Endothelial cell of umbilical vein (primary cell): ENCODE data around the gene TAS2R42. TPM values are rescaled to one million over a fixed set of nuclear protein-coding genes. Genes with fewer than 3 reads are reported as not detected.
A peak's percentile ranks its signal among the peaks of the same experiment; 100 is the strongest.

ENCODE experiments used
- BruUV-seq: library from RNA; stranded (reverse); fragments of 400-500 nt; replicated peaks from 2 replicates; lab custom pipeline; 2021; lab: Mats Ljungman, UMichigan
- CTCF ChIA-PET: fragments of 300-600, 350-600 bp; sonication (Branson Sonifier 250); formaldehyde crosslinking; loops from one replicate; lab custom pipeline; 2021; ENCODE audit warnings: antibody characterized with exemption, inconsistent platforms; lab: Charles Lee
- POLR2A ChIA-PET: fragments of 300-600, 350-600 bp; sonication (Branson Sonifier 250); formaldehyde crosslinking; loops from one replicate; lab custom pipeline; 2021; ENCODE audit warnings: antibody characterized with exemption, inconsistent platforms; lab: Charles Lee
- DNase-seq: peaks from one replicate; pipeline ENCODE4 v3.0.0-alpha.2; 2011; ENCODE audit warnings: low read depth, low spot score
- FAIRE-seq: peaks from 2 replicates; lab custom pipeline; 2011; peaks lifted over from hg19 to GRCh38; lab: Jason Lieb, UNC
- H2AFZ ChIP-seq: 2 replicates; pipeline ENCODE4 v1.6.0; 2012; ENCODE audit warnings: low read depth, low read length, control low read depth, inconsistent platforms
- H3K27ac ChIP-seq: 2 replicates; pipeline ENCODE4 v1.5.1; 2011; ENCODE audit warnings: low read depth, mild to moderate bottlenecking, control low read depth, low read length, moderate library complexity; ENCODE audit not compliant: insufficient read depth
- H3K27me3 ChIP-seq, 2 experiments: 2 replicates each; pipeline versions ENCODE4 v1.6.0 to v1.6.1; 2011; ENCODE audit warnings: low read length in 2 of 2, mixed read lengths in 1 of 2; ENCODE audit not compliant: control insufficient read depth in 2 of 2, insufficient read depth in 2 of 2
- H3K36me3 ChIP-seq, 2 experiments: 2 replicates in 1 of 2; 3 replicates in 1 of 2; pipeline ENCODE4 v1.5.1; 2011; ENCODE audit warnings: low read length in 2 of 2, mild to moderate bottlenecking in 1 of 2, moderate library complexity in 1 of 2; ENCODE audit not compliant: control insufficient read depth in 2 of 2, insufficient read depth in 2 of 2; ENCODE audit errors: extremely low read depth in 1 of 2
- H3K4me1 ChIP-seq: 3 replicates; pipeline ENCODE4 v1.5.1; 2011; ENCODE audit warnings: mild to moderate bottlenecking, low read length; ENCODE audit not compliant: control insufficient read depth, insufficient read depth; ENCODE audit errors: extremely low read depth
- H3K4me2 ChIP-seq: 2 replicates; pipeline ENCODE4 v1.6.1; 2011; ENCODE audit warnings: low read length, control low read depth, mixed read lengths; ENCODE audit not compliant: insufficient read depth
- H3K4me3 ChIP-seq, 3 experiments: fragments of 200-600 bp in 1 of 3; sonication (generic), shearing (Covaris generic) in 1 of 3; replicated peaks in 1 of 3; 2 replicates each; pipeline ENCODE4 v1.5.1; 2011 to 2016; ENCODE audit warnings: control low read depth in 3 of 3, low read length in 3 of 3, mild to moderate bottlenecking in 2 of 3, inconsistent platforms in 1 of 3, low read depth in 1 of 3, moderate library complexity in 1 of 3; ENCODE audit not compliant: insufficient read depth in 1 of 3
- H3K79me2 ChIP-seq: 2 replicates; pipeline ENCODE4 v1.6.0; 2012; ENCODE audit warnings: low read length, inconsistent platforms; ENCODE audit not compliant: control insufficient read depth, insufficient read depth
- H3K9ac ChIP-seq: replicated peaks from 2 replicates; pipeline ENCODE3; 2011; ENCODE audit warnings: low read length, control low read depth; ENCODE audit not compliant: insufficient read depth; ENCODE audit errors: extremely low read depth
- H3K9me1 ChIP-seq: replicated peaks from 3 replicates; pipeline ENCODE4 v1.6.0; 2011; ENCODE audit warnings: mild to moderate bottlenecking, low read length; ENCODE audit not compliant: control insufficient read depth, insufficient read depth; ENCODE audit errors: extremely low read depth
- H3K9me3 ChIP-seq: replicated peaks from 2 replicates; pipeline ENCODE4 v1.5.1; 2012; ENCODE audit warnings: low read length, inconsistent platforms; ENCODE audit not compliant: control insufficient read depth, insufficient read depth
- H4K20me1 ChIP-seq: replicated peaks from 2 replicates; pipeline ENCODE3; 2011; ENCODE audit warnings: mild to moderate bottlenecking, low read length; ENCODE audit not compliant: control insufficient read depth, insufficient read depth; ENCODE audit errors: extremely low read depth
- CTCF ChIP-seq, 2 donors: IDR thresholded peaks; 1 replicate in 1 of 2; 2 replicates in 1 of 2; pipeline ENCODE4 v1.5.1; 2011; ENCODE audit warnings: low read length in 2 of 2, mild to moderate bottlenecking in 2 of 2, moderate library complexity in 2 of 2, control low read depth in 1 of 2, inconsistent platforms in 1 of 2, low read depth in 1 of 2; ENCODE audit not compliant: insufficient read depth in 1 of 2; ENCODE audit errors: extremely low read depth in 1 of 2
- EZH2 ChIP-seq: IDR thresholded peaks from 2 replicates; pipeline ENCODE4 v1.6.1; 2012; ENCODE audit warnings: borderline replicate concordance, low read depth, mild to moderate bottlenecking, moderate library complexity, low read length, inconsistent platforms; ENCODE audit not compliant: severe bottlenecking
- FOS ChIP-seq: IDR thresholded peaks from 2 replicates; pipeline ENCODE4 v1.6.1; 2011; ENCODE audit warnings: mild to moderate bottlenecking, low read length, moderate library complexity, borderline replicate concordance; ENCODE audit not compliant: insufficient read depth
- GATA2 ChIP-seq: IDR thresholded peaks from 2 replicates; pipeline ENCODE4 v1.7.0; 2011; ENCODE audit warnings: low read depth, mild to moderate bottlenecking, moderate library complexity, mixed read lengths, low read length; ENCODE audit not compliant: insufficient read length, insufficient read depth
- MAX ChIP-seq: IDR thresholded peaks from 2 replicates; pipeline ENCODE4 v1.6.1; 2011; ENCODE audit not compliant: insufficient read depth, insufficient read length
- MYC ChIP-seq: IDR thresholded peaks from one replicate; pipeline ENCODE4 v1.6.1; 2011; ENCODE audit warnings: mild to moderate bottlenecking, low read depth, low read length
- POLR2A ChIP-seq: IDR thresholded peaks from 2 replicates; pipeline ENCODE4 v1.6.1; 2012; ENCODE audit warnings: low read depth, mild to moderate bottlenecking, control low read depth, low read length
- POLR2AphosphoS5 ChIP-seq: IDR thresholded peaks from 2 replicates; pipeline ENCODE4 v1.6.1; 2012; ENCODE audit warnings: low read depth, mild to moderate bottlenecking, control low read depth, low read length, moderate library complexity; ENCODE audit not compliant: insufficient read depth
- dilution Hi-C: fragments of 300-500 bp; cut with MboI; formaldehyde crosslinking; loops from one replicate; pipeline ENCODE4 v1.15.0; 2019; ENCODE audit warnings: low sequenced_read_pairs; ENCODE audit not compliant: extremely low pct_ligation_motif_present
- intact Hi-C: fragments of 100-400 bp; cut with micrococcal nuclease; formaldehyde crosslinking; loops from one replicate; pipeline ENCODE4 v1.10.0; 2022
- polyA plus RNA-seq, 4 experiments: library from polyadenylated mRNA; depleted of rRNA in 3 of 4; stranded (reverse) in 3 of 4; unstranded in 1 of 4; fragments of >200 nt; gene quantifications; 2 replicates each; pipeline versions ENCODE4 v1.2.1 to v1.2.3, GENCODE V29; 2011 to 2012; ENCODE audit warnings: missing spikeins in 1 of 4
- total RNA-seq: library from RNA; stranded (reverse); gene quantifications from 2 replicates; pipeline ENCODE4 v1.2.3, GENCODE V29; 2021

TAS2R42 gene
- total and polyA plus RNA-seq, 2 donors (not counting 3 experiments of a cell fraction or from before 2014, with no cell fraction given) = not detected

GRCh38 chr12:11174022-11174421, 12.7 kb downstream of the TAS2R42 start:
- H3K27me3 ChIP-seq = no peaks in the 10 kb centered on the region

More at GRCh38 chr12:11174022-11174421, 12.7 kb downstream of the TAS2R42 start:
- no peak overlapping the region for H3K4me3 ChIP-seq
- intact Hi-C loops = loop anchor here (5.0 to 10.0 kb wide), 4 partner anchors 157 to 1109 kb away; partner anchors contain the start of gene YBX3
- peaks cover 0 to 3% of the 10 kb centered on the region in 2 experiments for H3K36me3 ChIP-seq
- no peak overlapping the region for H3K4me2 ChIP-seq
- DNase-seq (peak; percentile 42), FAIRE-seq (no peak)
- TF ChIP-seq FOS = no peak
- no peak for TF ChIP-seq GATA2
- no peak for TF ChIP-seq MAX
- TF ChIP-seq POLR2A = no peak
- TF ChIP-seq CTCF (IDR thresholded peaks at IDR 0.05; ENCODE audit: extremely low read depth in 1 of 2, insufficient read depth in 1 of 2, low read depth in 1 of 2, low read length in 2 of 2) = no peak
- TF ChIP-seq EZH2 = no peak
- TF ChIP-seq POLR2AphosphoS5 = no peak
- no peak for TF ChIP-seq MYC
- H3K4me1 ChIP-seq = peaks cover 20% of the 10 kb centered on the region
- no peak overlapping the region for H3K9ac ChIP-seq
- dilution Hi-C loops = no loop called here
- no peak overlapping the region for H2AFZ ChIP-seq
- POLR2A ChIA-PET = no interaction called here
- no peaks in the 10 kb centered on the region for H3K9me3 ChIP-seq
- no peaks in the 10 kb centered on the region for H4K20me1 ChIP-seq
- BruUV-seq = no TSS peak
- H3K9me1 ChIP-seq = no peaks in the 10 kb centered on the region
- H3K27ac ChIP-seq = no peak overlapping the region
- CTCF ChIA-PET = no interaction called here
- peaks cover 54% of the 10 kb centered on the region for H3K79me2 ChIP-seq
